Forelimb muscle (tissue), 1 donor: Measurements from ENCODE around the gene PDE11A. TPM values are rescaled to one million over a fixed set of nuclear protein-coding genes. Genes with fewer than 3 reads are reported as not detected.
"Not testable (repeated sequence)": the region's sequence is repeated elsewhere in the genome, so short reads cannot be mapped to it uniquely, and the experiment has no call there.

Experiments used
- DNase-seq: peaks from one replicate; pipeline ENCODE4 v3.0.0-alpha.2; 2013; ENCODE audit warnings: low read depth
- polyA plus RNA-seq: library from polyadenylated mRNA; unstranded; fragments of 120-200 nt; gene quantifications from one replicate; pipeline ENCODE4 v1.2.1, GENCODE V29; 2013; ENCODE audit not compliant: insufficient read length

PDE11A gene
- polyA plus RNA-seq, 1 donor: 1.00 TPM

DNA sequence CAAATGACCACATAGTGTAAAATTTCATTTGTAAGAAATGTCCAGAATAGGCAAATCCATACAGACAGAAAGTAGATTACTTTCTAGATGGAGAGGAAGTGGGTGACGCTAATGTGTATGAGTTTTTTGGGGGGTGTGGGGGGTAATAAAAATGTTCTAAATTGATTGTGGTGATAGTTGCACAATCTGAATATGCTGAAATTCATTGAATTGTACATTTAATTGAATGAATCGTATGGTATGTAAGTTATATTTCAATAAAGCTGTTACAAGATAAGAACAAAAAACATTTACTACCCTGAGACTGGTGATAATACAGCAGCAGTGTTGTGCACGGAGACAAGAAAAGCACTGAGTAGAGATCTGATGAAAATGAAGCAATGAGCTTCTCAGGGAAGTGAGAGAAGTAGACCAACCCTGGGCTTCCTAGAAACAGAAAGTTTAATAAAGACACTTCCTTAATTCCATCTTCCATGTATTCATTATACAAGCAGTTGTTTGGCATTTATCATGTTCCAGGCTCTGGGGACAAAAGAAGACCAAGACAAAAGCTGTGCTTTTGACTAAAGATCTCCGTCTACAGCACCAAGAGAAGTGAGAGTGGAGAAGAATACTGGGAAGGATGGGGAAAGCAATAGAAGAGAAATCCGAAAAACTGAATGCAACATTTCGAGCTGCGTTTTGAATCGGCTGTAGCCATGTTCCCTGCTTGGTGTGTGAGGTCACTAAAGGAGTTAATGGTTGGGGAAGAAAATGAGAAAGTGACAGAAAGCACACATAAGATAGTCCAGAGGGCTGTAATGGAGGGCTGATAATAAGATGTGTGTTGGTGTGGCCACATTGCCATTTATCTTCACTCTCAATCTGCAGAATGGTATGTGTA, 1.8 kb upstream of the PDE11A start:
- no peak for DNase-seq

DNA sequence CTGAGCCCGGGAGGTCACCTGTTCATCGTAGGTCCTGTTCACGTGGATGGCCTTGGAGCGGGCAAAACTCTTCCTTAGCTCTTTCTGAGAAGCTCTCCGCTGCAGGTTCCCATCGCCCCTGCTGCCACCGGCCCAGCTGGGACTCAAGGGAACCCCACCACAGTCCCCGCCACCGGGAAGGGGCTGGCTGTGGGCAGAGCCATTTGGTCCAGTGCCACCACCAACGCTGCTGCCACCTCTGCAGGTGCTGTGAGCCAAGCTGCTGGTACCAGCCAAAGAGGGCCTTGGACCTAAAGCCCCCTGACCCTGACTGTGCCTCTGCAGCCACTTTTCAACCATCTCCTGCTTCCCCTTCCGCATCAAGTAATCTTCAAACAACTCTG, 586 bp downstream of the PDE11A start:
- no peak for DNase-seq

DNA sequence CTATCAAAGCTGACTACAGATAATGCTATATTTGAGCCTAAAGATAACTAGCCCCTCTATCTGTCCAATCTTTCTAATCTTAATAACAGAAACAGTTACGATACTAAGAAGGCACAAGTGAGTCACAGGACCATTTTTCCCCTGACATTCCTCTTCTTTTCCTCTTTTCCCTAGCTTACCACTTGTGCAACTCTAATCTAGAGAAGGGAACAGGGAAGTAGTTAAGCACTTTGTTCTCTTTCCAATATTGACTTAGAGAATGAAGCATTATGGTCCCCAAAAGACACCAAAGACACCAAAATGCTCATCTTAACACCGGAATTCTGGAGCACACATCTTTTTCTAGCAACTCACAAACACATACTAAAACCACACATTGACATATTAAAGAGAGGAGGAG, 1.8 kb downstream of the PDE11A start:
- no peak for DNase-seq

DNA sequence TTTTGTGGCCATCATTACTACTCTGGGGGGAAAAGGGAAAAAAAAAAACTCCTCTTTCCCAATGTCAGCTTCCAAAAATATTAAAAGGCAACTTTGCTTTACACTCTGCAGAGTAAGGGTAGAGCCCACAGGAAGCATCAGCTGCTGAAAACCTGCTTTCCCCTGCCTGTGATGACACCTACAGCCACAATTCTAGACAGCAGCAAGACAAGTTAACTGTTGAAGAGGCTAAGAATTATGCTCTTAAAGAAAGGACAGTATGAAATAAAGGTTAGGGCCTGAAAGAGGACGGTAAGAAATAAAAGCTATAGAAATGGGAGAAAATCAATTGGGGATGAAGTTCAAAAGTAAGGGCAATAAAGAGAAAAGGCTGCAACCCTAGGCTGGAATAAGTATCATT, 3.0 kb downstream of the PDE11A start:
- no peak for DNase-seq

GRCh38 chr2:178068823-178069454, 3.6 kb downstream of the PDE11A start:
- no peak for DNase-seq

DNA sequence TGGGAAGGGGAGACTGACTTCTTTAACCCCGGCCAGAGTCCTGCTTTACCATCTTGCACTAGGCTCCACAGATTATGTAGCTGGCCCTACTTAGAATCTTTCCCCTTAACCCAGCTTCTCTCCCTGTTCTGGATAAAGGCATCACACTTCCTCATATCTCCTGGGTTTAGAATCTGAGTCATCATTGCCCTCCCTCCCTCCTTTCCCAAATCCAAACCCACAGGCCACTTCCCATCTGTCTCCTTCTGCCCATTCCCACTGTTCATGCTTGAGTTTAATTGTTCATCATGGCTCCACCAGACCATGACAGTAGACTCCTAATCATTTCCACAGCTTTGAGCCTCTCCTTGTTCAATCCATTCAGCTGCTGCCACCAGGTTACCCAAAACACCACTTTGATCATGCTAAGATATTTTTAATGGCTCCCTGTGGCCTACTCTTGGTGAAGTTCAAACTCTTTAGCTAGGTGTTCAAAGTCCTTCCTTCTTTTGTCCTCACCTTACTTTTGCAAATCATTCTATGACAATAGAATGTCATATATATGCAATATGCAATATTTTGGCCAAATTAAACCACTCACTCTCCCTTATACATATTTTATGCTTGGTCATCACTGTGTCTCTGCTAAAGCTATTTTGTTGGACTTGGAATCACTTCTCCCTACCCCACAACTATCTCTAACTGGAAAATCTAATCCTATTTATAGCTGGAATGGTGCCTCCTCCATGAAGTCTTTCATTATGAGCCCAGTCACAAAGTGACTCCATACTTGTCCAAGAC, 5.5 kb downstream of the PDE11A start:
- no peak for DNase-seq

GRCh38 chr2:178066324-178066723, 6.3 kb downstream of the PDE11A start:
- no peak for DNase-seq

DNA sequence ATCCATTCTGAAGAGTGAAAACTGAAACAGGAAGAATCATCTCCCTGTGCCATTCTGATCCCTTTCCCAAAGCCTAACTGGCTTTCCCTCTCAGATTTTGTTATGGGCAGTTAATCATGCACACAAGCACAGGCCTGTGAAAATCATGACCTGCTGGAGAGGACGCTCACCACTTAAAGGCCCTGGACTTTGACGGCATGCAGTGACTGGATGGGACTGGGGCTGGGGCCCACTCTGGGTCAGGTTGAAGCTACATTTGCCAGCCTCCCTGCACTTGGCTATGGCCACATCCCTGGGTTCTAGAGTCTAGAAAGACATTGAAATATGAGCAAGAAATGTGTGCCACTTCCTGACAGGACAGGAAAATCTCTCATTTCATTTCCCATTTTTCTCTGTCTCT, 12.9 kb downstream of the PDE11A start:
- no peak for DNase-seq

- no peak for DNase-seq
Observed at GRCh38 chr2:178059111-178059510, 13.5 kb downstream of the PDE11A start.

- DNase-seq: no peak
Observed at GRCh38 chr2:178057179-178057680, 15.3 kb downstream of the PDE11A start.

- DNase-seq: no peak
Observed at GRCh38 chr2:178056345-178056744, 16.2 kb downstream of the PDE11A start.

DNA sequence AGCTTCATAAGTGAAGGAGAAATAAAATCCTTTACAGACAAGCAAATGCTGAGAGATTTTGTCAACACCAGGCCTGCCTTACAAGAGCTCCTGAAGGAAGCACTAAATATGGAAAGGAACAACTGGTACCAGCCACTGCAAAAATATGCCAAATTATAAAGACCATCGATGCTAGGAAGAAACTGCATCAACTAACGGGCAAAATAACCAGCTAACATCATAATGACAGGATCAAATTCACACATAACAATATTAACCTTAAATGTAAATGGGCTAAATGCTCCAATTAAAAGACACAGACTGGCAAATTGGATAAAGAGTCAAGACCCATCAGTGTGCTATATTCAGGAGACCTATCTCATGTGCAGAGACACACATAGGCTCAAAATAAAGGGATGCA, 21.3 kb downstream of the PDE11A start:
- DNase-seq: not testable (repeated sequence)

DNA sequence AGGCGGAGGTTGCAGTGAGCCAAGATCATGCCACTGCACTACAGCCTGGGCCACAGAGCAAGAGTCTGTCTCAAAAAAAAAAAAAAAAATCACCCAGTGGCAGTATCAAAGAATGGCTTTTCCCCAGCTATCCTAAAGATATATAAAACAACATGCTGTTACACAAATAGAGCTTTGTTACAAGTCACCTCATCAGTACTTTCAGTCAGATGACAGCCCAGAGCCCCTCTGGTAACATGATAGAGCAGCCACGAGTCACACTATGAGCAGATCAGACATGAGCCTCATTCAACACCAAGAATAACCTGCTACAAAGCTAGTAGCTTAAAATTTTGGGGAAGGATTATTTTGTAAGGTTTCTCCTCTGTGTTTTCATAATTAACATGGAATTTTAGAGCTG, 25.2 kb downstream of the PDE11A start:
- DNase-seq: no peak

DNA sequence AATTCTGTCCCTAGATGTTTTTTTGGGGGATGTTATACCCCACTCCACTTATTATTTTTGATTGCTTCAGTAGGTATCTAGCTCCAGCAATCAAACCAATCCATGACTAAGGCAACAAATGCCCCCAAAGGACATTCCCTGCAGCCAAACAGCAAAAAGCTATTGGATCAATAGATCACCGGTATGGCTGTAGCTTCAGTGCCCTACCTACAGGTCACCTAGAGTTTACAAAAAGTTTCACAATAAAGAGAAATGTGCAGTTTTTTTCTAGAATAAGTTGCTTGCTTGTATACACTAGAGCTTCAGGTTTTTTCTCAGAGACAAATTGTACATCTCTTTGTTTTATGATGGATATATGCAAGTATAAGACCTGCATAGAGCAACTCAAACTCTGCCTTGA, 27.7 kb downstream of the PDE11A start:
- DNase-seq: no peak

GRCh38 chr2:178043266-178043665, 29.3 kb downstream of the PDE11A start:
- no peak for DNase-seq

DNA sequence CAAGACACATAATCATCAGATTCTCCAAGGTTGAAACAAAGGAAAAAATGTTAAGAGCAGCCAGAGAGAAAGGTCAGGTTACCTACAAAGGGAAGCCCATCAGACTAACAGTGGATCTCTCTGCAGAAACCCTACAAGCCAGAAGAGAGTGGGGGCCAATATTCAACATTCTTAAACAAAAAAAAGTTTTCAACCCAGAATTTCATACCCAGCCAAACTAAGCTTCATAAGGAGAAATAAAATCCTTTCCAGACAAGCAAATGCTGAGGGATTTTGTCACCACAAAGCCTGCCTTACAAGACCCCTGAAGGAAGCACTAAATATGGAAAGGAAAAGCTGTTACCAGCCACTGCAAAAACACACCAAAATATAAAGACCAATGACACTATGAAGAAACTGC, 39.0 kb downstream of the PDE11A start:
- DNase-seq: not testable (repeated sequence)

DNA sequence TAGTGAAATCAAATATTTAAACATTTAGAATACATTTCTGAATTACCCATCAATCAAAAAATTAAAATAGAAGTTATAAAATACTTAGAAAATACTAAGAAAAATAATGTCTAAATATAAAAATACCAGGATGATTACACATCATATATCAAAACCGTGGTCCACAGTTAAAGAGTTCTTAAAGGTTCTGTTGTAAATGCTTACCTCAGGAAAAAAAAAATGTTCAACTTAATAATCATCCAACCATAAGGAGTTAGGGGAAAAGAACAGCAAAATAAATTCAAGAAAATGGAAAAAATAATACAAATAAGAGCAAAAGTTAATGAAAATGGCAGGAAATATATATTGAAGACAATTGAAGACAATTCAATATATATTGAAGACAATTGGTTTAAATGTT, 43.2 kb downstream of the PDE11A start:
- no peak for DNase-seq

DNA sequence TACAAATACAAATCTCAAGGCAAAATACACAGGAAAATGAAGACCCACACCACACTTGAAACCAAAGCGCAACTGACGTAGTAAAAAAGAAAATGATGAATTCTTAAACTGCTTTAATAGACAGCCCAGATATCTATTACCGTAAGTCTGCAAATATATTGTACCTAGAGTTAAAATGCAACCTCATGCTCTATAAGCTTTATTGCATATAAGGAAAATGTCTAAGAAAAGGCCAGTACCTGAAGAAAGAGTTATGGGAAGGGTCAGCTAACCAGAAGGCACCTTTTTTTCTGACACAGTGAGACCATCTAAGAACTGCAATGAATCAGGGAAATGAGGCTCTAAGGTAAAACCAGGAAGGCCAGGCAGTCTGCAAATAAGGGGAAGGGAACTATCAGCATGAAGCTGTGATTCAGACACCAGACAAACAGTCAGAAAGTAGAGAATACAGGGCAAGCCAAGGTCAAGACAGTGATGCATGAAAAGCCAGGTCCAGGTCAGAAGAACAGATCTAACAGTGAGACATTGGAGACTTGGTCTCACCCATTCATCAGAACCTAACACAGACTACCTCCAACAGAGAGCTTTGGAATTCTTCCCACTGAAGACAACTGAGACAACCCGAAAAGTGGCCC, 46.9 kb downstream of the PDE11A start:
- no peak for DNase-seq

GRCh38 chr2:178018141-178018540, 54.4 kb downstream of the PDE11A start:
- DNase-seq: no peak

DNA sequence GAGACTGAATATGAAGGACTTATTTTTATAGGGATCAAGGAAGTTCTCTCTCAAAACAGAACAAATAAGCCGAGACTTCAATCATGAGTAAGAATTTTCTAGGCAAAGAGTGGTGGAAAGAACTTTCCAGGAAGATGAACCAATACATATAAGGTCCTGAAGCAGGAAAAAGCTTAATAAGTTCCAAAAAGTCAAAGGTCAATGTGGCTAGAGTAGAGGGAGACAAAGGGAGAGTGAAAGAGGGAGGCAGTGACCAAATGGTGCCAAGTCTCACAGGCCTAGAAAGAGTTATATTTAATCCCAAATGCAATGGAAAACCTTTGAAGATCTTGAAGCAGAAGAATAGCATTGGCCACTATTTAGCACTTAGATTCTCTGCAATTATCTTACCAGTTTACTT, 56.0 kb downstream of the PDE11A start:
- DNase-seq: no peak

DNA sequence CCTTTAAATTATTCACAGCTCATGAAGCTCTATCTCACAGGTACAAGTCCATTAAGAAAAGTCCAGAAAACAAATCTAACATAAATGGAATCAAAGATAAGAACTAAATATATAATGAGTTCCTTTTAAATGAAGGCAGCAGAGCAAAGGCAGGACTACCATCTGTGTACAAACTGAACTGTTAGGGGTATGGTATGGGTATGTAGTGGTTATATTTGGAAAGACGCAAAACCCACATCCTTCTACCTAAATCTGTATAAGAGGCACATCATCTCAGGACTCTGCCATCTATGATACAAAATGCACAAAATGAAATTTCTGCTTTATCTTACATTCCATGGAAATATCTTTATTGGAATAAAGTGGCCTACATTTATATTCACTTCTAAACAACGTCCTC, 59.9 kb downstream of the PDE11A start:
- no peak for DNase-seq

GRCh38 chr2:178009813-178010212, 62.8 kb downstream of the PDE11A start:
- no peak for DNase-seq
